ENCODE results near the gene IGSF23.
"Not testable (repeated sequence)": the region's sequence is repeated elsewhere in the genome, so short reads cannot be mapped to it uniquely, and the experiment has no call there.

GRCh38 chr19:44634058-44634457 is 20.7 kb downstream of the IGSF23 start:
- TF ChIP-seq CTCF (IDR thresholded peaks at IDR 0.05 in 4 of 5, conservative IDR thresholded peaks at IDR 0.05 in 1 of 5); POLR2A (IDR thresholded peaks at IDR 0.05): not testable (repeated sequence)

All from gastrocnemius medialis (tissue), 4 donors.